Posterior vena cava (tissue), 2 donors: ENCODE data around the gene MERTK. TPM values are rescaled to one million over a fixed set of nuclear protein-coding genes. Genes with fewer than 3 reads are reported as not detected.

Experiments used
- total RNA-seq, 2 donors: library from RNA; stranded (reverse); fragmentation: NEBNext Ultra II Directional; extraction: Animal tissue kit (Norgen Biotek cat#: 25700); gene quantifications; one replicate each; pipeline ENCODE4 v1.2.1, GENCODE V29; 2021
- donor health status: DM: yes; HTN: yes; CAD: no.
- donor health status: DM: yes; HTN: yes; CAD: no.

MERTK gene
- total RNA-seq, 2 donors from 2014 or later, result 34.2 to 37.5 TPM

Other genes with a start within 250 kb of the MERTK start
- gene ANAPC1, start 14.4 kb upstream of the MERTK start, total RNA-seq, result 10 to 100 TPM; 25.1 to 30.0 TPM
- gene TMEM87B, start 156.7 kb downstream of the MERTK start, total RNA-seq, result 10 to 100 TPM; 28.3 to 42.7 TPM
- gene FBLN7, start 239.8 kb downstream of the MERTK start, total RNA-seq, result 10 to 100 TPM; 14.6 to 15.4 TPM